GM19099 (cell line): ENCODE data around the gene SLC35B2.

Source experiments
- POLR2A ChIP-seq: IDR thresholded peaks from 3 replicates; pipeline ENCODE4 v1.6.1; 2011; ENCODE audit warnings: low read depth; ENCODE audit not compliant: insufficient read length; ENCODE audit errors: extremely low read depth

The SLC35B2 gene

DNA sequence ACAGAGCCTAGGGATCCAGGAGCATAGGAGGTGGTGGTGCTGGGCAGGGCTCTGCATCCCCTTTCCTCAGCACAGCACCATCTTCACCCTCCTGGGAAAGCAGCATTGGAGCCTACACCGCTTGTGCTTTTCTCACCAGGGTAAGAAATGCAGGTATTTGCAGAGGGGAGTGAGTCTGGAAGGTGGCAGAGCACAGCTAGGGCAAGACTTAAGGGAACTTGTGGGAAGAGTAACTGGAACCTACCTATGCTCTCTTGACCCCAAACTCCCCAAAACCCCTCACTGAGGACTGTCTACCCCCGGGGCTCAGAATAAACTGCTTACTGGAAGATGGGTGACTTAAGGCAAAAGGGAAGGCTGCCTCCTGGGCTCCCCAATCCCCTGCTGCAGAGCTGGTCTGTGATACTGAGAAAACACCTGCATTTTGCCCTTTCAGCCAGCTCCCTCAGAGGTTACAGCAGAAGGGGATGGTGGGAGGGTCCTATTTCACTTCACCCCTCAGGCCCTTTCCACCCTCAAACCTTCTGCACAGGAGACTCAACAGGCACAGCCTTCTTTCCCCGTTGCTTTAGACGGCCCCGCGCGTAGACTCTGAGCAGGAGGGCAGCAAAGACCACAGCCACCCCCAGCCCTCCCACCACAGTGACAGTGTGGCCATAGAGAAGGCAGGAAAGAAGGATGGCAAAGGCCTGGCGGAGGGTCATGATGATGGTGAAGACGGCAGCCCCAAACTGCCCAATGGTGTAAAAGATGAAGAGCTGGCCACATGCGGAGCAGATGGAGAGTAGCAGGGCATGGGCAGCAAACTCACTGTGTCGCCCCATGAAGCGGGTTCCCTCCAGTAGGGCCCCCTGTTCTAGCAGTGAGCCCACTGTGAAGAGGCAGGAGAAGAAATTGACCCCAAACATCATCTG lies 2.9 kb downstream of the SLC35B2 start:
- TF ChIP-seq POLR2A, result peak; percentile 54

GRCh38 chr6:44253307-44254101 lies 3.8 kb downstream of the SLC35B2 start:
- TF ChIP-seq POLR2A, result peak; percentile 25

GRCh38 chr6:44251576-44252524 lies 5.5 kb downstream of the SLC35B2 start:
- TF ChIP-seq POLR2A, result no peak

- TF ChIP-seq POLR2A, result no peak
These were observed 6.6 kb downstream of the SLC35B2 start for GRCh38 chr6:44250718-44251123.

GRCh38 chr6:44250067-44250717 lies 7.1 kb downstream of the SLC35B2 start:
- no peak for TF ChIP-seq POLR2A

DNA sequence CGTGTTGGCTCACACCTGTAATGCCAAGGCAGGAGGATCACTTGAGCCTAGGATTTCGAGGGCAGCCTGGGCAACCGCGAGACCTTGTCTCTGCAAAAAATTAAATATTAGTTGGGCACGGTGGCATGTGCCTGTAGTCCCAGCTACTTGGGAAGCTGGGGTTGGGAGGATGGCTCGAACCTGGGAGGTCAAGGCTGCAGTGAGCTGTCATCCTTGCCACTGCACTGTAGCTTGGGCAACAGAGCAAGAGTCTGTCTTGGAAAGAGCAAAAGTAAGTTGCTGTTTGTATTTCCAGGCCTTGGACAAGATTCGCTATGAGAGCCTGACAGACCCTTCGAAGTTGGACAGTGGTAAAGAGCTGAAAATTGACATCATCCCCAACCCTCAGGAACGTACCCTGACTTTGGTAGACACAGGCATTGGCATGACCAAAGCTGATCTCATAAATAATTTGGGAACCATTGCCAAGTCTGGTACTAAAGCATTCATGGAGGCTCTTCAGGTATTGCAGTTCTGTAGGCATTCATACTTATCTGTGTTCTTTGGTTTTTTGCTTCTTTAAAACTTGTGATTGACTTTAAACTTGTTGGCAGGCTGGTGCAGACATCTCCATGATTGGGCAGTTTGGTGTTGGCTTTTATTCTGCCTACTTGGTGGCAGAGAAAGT lies 8.1 kb downstream of the SLC35B2 start:
- peak; percentile 18 for TF ChIP-seq POLR2A

GRCh38 chr6:44248579-44248978 lies 8.7 kb downstream of the SLC35B2 start:
- no peak for TF ChIP-seq POLR2A

DNA sequence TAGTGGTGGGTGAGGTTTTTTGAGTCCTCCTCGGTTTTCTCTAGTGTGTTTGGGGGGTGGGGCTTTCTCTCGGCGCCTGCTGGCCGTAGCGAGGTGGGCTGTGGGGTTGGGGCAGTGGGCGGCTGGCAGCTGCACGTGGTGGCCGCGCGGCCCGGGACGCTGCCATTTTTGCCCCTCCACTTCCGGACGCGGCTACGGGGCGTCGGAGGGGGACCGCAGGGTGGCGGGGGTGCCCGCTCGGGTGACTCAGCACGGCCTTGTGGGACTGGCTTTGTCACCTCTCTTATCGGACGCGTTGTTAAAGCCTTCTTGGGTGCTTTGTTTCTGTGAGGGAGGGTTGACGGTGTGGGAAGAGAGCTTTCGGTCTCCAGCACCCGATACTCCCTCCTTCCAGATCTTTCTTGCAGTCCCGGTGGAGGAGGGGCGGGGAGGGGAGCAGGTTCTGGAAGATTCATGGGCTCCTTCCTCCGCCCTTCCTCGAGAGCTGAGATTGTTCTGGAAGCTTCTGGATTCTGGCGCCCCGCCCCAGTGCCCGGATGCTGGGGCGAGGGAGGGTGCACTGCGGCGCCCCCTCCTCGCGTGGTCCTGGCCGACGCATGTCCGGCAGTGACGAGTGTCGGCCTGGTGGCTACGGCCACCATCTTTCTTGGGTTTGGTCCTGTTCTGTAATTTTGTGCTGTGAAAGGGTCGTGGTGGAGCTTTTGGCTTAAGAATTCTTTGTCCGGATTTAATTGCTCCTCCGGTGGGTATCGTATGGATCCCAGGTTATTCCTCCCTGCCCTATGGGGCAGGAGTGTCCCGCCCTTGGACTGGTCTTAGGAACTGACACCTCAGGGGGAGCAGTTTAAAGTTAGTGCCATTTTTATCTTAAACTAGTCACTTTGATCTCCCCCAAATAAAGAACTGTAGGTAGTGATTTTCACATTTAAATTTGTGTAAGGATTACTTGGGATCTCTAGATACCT lies 9.7 kb downstream of the SLC35B2 start:
- no peak for TF ChIP-seq POLR2A

- TF ChIP-seq POLR2A, result peak; percentile 100
These were observed 10.5 kb downstream of the SLC35B2 start, which contains the start of gene HSP90AB1 for GRCh38 chr6:44246663-44247337. TSS of gene HSP90AB1 (plus strand) at chr6:44247101. CDS start at chr6:44248630, 1,529 bp downstream.

- peak; percentile 46 for TF ChIP-seq POLR2A
These were observed 11.2 kb downstream of the SLC35B2 start for GRCh38 chr6:44245912-44246662.

DNA sequence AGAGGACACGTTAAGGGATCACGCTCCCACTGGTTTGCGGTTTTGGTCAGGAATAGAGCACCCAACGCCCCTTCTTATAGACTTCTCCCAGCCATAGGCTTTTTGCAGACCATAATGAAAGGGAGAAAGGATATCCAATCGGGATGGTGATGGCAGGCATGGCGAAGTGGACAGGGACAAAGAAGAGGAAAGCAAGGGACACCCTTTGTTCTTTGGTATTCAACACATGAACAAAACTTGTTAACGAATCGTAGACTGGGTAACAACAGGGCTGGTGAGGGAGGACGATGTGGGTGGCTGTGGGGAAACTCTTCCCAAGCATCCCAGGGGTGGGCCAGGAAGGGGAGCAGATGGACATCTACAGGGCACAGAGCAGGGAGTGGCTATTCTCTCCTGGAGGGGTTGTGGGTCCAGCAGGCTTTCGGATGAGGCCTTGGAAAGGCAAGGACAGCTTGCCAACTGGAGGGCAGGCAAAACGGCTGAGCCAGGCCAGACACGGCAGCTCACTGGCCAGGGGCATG lies 11.9 kb downstream of the SLC35B2 start:
- no peak for TF ChIP-seq POLR2A
